Measurements from ENCODE around the gene CHD5.

DNA sequence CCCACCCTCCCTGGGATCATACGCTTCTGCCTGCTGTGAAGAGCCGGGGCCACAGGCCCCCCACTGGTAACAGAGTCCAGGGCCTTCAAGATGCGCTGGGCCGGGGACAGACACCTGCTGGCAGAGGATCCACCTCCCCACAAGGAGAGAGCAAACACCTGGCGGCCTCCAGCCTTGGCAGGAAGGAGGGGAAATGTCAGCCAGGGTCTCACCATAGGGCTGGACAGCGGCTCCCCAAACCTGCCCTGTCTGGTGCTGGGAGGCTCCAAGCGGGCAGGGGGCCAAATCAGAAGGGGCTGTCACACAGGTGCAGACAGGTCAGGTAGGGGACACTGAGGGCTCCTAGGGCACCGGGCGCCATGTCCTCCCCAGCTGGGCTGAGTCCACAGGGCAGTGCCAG lies 75.5 kb downstream of the CHD5 start:
- TF ChIP-seq, protein P1, sequence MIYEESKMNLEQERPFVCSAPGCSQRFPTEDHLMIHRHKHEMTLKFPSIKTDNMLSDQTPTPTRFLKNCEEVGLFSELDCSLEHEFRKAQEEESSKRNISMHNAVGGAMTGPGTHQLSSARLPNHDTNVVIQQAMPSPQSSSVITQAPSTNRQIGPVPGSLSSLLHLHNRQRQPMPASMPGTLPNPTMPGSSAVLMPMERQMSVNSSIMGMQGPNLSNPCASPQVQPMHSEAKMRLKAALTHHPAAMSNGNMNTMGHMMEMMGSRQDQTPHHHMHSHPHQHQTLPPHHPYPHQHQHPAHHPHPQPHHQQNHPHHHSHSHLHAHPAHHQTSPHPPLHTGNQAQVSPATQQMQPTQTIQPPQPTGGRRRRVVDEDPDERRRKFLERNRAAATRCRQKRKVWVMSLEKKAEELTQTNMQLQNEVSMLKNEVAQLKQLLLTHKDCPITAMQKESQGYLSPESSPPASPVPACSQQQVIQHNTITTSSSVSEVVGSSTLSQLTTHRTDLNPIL (CRISPR knock-in tag; IDR thresholded peaks at IDR 0.05; ENCODE audit: low read depth), result no peak
- TF ChIP-seq ISL1 (CRISPR knock-in tag; IDR thresholded peaks at IDR 0.05) (no peak), OSR1 (CRISPR knock-in tag; IDR thresholded peaks at IDR 0.05) (no peak), ZNF8 (CRISPR knock-in tag; IDR thresholded peaks at IDR 0.05) (no peak), CSRNP3 (CRISPR knock-in tag; IDR thresholded peaks at IDR 0.05) (no peak), CSDC2 (CRISPR knock-in tag; IDR thresholded peaks at IDR 0.05) (no peak), ZFP3 (CRISPR knock-in tag; IDR thresholded peaks at IDR 0.05) (no peak)
- TF ChIP-seq, protein P2, sequence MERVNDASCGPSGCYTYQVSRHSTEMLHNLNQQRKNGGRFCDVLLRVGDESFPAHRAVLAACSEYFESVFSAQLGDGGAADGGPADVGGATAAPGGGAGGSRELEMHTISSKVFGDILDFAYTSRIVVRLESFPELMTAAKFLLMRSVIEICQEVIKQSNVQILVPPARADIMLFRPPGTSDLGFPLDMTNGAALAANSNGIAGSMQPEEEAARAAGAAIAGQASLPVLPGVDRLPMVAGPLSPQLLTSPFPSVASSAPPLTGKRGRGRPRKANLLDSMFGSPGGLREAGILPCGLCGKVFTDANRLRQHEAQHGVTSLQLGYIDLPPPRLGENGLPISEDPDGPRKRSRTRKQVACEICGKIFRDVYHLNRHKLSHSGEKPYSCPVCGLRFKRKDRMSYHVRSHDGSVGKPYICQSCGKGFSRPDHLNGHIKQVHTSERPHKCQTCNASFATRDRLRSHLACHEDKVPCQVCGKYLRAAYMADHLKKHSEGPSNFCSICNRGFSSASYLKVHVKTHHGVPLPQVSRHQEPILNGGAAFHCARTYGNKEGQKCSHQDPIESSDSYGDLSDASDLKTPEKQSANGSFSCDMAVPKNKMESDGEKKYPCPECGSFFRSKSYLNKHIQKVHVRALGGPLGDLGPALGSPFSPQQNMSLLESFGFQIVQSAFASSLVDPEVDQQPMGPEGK (CRISPR knock-in tag; IDR thresholded peaks at IDR 0.05; ENCODE audit: borderline replicate concordance), result no peak
- TF ChIP-seq, protein P3, sequence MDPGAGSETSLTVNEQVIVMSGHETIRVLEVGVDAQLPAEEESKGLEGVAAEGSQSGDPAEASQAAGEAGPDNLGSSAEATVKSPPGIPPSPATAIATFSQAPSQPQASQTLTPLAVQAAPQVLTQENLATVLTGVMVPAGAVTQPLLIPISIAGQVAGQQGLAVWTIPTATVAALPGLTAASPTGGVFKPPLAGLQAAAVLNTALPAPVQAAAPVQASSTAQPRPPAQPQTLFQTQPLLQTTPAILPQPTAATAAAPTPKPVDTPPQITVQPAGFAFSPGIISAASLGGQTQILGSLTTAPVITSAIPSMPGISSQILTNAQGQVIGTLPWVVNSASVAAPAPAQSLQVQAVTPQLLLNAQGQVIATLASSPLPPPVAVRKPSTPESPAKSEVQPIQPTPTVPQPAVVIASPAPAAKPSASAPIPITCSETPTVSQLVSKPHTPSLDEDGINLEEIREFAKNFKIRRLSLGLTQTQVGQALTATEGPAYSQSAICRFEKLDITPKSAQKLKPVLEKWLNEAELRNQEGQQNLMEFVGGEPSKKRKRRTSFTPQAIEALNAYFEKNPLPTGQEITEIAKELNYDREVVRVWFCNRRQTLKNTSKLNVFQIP (CRISPR knock-in tag; IDR thresholded peaks at IDR 0.05; ENCODE audit: borderline replicate concordance, low read depth), result no peak

All from SK-N-SH treated with all-trans-retinoic acid at 6 μM for 48 hours (cell line).